Neuronal stem cell (in vitro differentiated cells): ENCODE results near the gene BOC.
A peak's percentile ranks its signal among the peaks of the same experiment; 100 is the strongest.

Experiments
- DNase-seq: peaks from one replicate; pipeline ENCODE4 v3.0.0-alpha.2; 2013; ENCODE audit warnings: low spot score
- H2AFZ ChIP-seq: one replicate; pipeline ENCODE4 v1.6.1; 2013; ENCODE audit warnings: mild to moderate bottlenecking, low read length, inconsistent platforms
- H2AK5ac ChIP-seq: 2 replicates; pipeline ENCODE4 v1.6.1; 2013; ENCODE audit warnings: low read depth, mild to moderate bottlenecking, inconsistent platforms, low read length, moderate library complexity, mixed read lengths
- H2BK120ac ChIP-seq: 2 replicates; pipeline ENCODE4 v1.6.1; 2013; ENCODE audit warnings: low read depth, mild to moderate bottlenecking, inconsistent platforms, low read length, moderate library complexity, mixed read lengths
- H2BK12ac ChIP-seq: one replicate; pipeline ENCODE4 v1.6.1; 2013; ENCODE audit warnings: low read length, inconsistent platforms
- H2BK15ac ChIP-seq: 2 replicates; pipeline ENCODE4 v1.6.1; 2013; ENCODE audit warnings: mild to moderate bottlenecking, low read length, inconsistent platforms, mixed read lengths
- H2BK5ac ChIP-seq: one replicate; pipeline ENCODE4 v1.6.1; 2013; ENCODE audit warnings: inconsistent platforms, mild to moderate bottlenecking, low read length, moderate library complexity
- H3K14ac ChIP-seq: one replicate; pipeline ENCODE4 v1.6.1; 2013; ENCODE audit warnings: low read length, inconsistent platforms
- H3K18ac ChIP-seq: 2 replicates; pipeline ENCODE4 v1.6.1; 2013; ENCODE audit warnings: low read length, inconsistent platforms
- H3K23ac ChIP-seq: 2 replicates; pipeline ENCODE4 v1.6.1; 2013; ENCODE audit warnings: low read depth, mild to moderate bottlenecking, mixed read lengths, low read length, inconsistent platforms; ENCODE audit not compliant: poor library complexity
- H3K27ac ChIP-seq: replicated peaks from 3 replicates; pipeline ENCODE4 v1.5.1; 2013; ENCODE audit warnings: low read length, inconsistent platforms
- H3K27me3 ChIP-seq, 3 experiments: 2 replicates each; pipeline ENCODE4 v1.6.1; 2013; ENCODE audit warnings: low read length in 3 of 3, mild to moderate bottlenecking in 2 of 3, inconsistent platforms in 1 of 3, low read depth in 1 of 3, mixed read lengths in 1 of 3, moderate library complexity in 1 of 3; ENCODE audit not compliant: control insufficient read depth in 3 of 3, insufficient read depth in 3 of 3
- H3K36me3 ChIP-seq, 2 donors: replicated peaks in 1 of 2; 2 replicates each; pipeline ENCODE4 v1.6.1; 2013; ENCODE audit warnings: low read length in 2 of 2; ENCODE audit not compliant: control insufficient read depth in 2 of 2, insufficient read depth in 2 of 2
- H3K4ac ChIP-seq: 2 replicates; pipeline ENCODE4 v1.6.1; 2013; ENCODE audit warnings: inconsistent platforms, mild to moderate bottlenecking, low read length, moderate library complexity
- H3K4me1 ChIP-seq, 2 donors: 1 replicate in 1 of 2; 2 replicates in 1 of 2; pipeline ENCODE4 v1.6.1; 2013; ENCODE audit warnings: low read length in 2 of 2, low read depth in 1 of 2; ENCODE audit not compliant: control insufficient read depth in 2 of 2, insufficient read depth in 1 of 2
- H3K4me2 ChIP-seq: one replicate; pipeline ENCODE4 v1.6.1; 2013; ENCODE audit warnings: mild to moderate bottlenecking, low read length, inconsistent platforms; ENCODE audit not compliant: insufficient read depth, poor library complexity, severe bottlenecking
- H3K4me3 ChIP-seq, 2 donors: 2 replicates each; pipeline ENCODE4 v1.5.1; 2013; ENCODE audit warnings: low read length in 2 of 2, mild to moderate bottlenecking in 2 of 2, inconsistent platforms in 1 of 2, moderate library complexity in 1 of 2
- H3K79me1 ChIP-seq: one replicate; pipeline ENCODE4 v1.6.1; 2013; ENCODE audit warnings: low read depth, mild to moderate bottlenecking, inconsistent platforms, low read length, moderate library complexity
- H3K9ac ChIP-seq: one replicate; pipeline ENCODE4 v1.6.1; 2013; ENCODE audit warnings: mild to moderate bottlenecking, low read depth, low read length, inconsistent platforms; ENCODE audit not compliant: poor library complexity
- H3K9me3 ChIP-seq, 2 donors: replicated peaks in 1 of 2; 2 replicates each; pipeline versions ENCODE3 to v1.6.1; 2013; ENCODE audit warnings: low read length in 2 of 2, mild to moderate bottlenecking in 2 of 2, inconsistent platforms in 1 of 2, low read depth in 1 of 2, mixed read lengths in 1 of 2, moderate library complexity in 1 of 2; ENCODE audit not compliant: control insufficient read depth in 2 of 2, insufficient read depth in 1 of 2
- H4K8ac ChIP-seq: one replicate; pipeline ENCODE4 v1.6.1; 2013; ENCODE audit warnings: low read depth, mild to moderate bottlenecking, inconsistent platforms, low read length, moderate library complexity
- H4K91ac ChIP-seq: one replicate; pipeline ENCODE4 v1.6.1; 2013; ENCODE audit warnings: low read length, low read depth, mild to moderate bottlenecking, inconsistent platforms; ENCODE audit not compliant: poor library complexity
- WGBS, 2 donors: extraction: QIAGEN DNeasy Blood & Tissue Kit; methylation state at CpG; one replicate each; pipeline ENCODE4 v1.1.7; 2013; ENCODE audit warnings: missing lambda C conversion rate in 2 of 2, mixed read lengths in 1 of 2; ENCODE audit not compliant: insufficient read length in 2 of 2, insufficient replicate concordance in 1 of 2; ENCODE audit errors: extremely low coverage in 2 of 2; 5-methylcytosine and 5-hydroxymethylcytosine counted together

BOC gene

DNA sequence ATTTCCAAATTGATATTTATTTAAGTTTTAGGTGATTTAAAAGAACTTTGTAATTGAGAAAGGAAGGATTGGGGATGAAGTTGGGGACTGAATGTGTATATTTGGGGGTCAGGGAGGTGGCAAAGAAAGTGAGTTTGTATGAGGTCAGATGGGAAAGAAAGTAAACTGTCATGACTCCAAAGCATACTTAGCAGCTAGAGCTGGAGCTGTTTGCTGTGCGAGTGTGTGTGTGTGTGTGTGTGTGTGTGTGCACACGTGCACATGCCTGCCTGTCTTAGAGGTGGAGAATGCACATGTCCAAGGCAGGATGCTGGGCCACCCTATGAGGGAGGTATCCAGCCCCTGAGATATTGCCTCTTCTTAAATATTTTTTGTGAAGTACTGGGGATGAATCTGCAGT is 21.0 kb downstream of the BOC start:
- Histone ChIP-seq H3K9me3 (no peaks in the 10 kb centered on the region), H3K18ac (no peak overlapping the region), H3K9ac (no peak overlapping the region), H2AK5ac (no peak overlapping the region), H3K4me1 (peaks cover 16 to 41% of the 10 kb centered on the region in 2 donors), H2BK12ac (no peak overlapping the region), H4K8ac (peak overlapping the region; percentile 97), H3K23ac (no peak overlapping the region), H3K4ac (no peak overlapping the region), H2BK5ac (no peak overlapping the region), H3K79me1 (peaks cover 8% of the 10 kb centered on the region), H4K91ac (no peak overlapping the region), H3K14ac (no peak overlapping the region), H3K36me3 (peaks cover 5 to 94% of the 10 kb centered on the region in 2 donors), H2BK120ac (no peak overlapping the region), H2BK15ac (no peak overlapping the region), H2AFZ (no peak overlapping the region), H3K27me3 (no peaks in the 10 kb centered on the region), H3K4me3 (no peak overlapping the region), H3K27ac (no peak overlapping the region), H3K4me2 (no peak overlapping the region)
- no peak for DNase-seq
- WGBS, 2 donors, result no CpG with 5 or more reads among the region's 2 CpGs

DNA sequence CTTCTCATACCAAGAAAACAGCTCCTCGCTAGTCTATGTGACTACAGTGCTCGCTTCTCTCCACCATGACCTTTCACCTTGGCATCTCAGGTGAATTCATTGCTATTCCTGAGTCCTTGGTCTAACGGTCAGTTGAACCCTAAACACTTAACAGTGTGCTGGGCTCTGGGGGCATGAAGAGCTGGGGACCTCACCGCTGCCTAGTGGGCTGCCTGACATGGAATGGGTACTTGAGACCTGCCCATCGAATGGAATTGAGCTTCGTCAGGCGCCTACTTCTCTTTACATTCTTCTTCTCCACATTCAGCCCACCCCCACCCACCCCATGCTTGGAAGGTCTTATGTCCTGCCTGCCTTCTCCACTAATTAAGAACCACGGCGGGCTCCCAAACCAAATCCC is 22.1 kb downstream of the BOC start:
- Histone ChIP-seq H4K91ac (no peak overlapping the region), H3K9ac (no peak overlapping the region), H2BK120ac (no peak overlapping the region), H3K4ac (no peak overlapping the region), H2BK15ac (no peak overlapping the region), H2AFZ (no peak overlapping the region), H3K4me2 (no peak overlapping the region), H3K27ac (no peak overlapping the region), H3K4me1 (peaks cover 14 to 37% of the 10 kb centered on the region in 2 donors), H4K8ac (no peak overlapping the region), H3K79me1 (peaks cover 6% of the 10 kb centered on the region), H3K36me3 (peaks cover 5 to 94% of the 10 kb centered on the region in 2 donors), H2AK5ac (no peak overlapping the region), H3K14ac (no peak overlapping the region), H3K23ac (no peak overlapping the region), H3K27me3 (no peaks in the 10 kb centered on the region), H3K9me3 (no peaks in the 10 kb centered on the region), H3K4me3 (no peak overlapping the region), H2BK12ac (no peak overlapping the region), H3K18ac (no peak overlapping the region), H2BK5ac (no peak overlapping the region)
- no peak for DNase-seq
- no CpG with 5 or more reads among the region's 9 CpGs for WGBS, 2 donors

DNA sequence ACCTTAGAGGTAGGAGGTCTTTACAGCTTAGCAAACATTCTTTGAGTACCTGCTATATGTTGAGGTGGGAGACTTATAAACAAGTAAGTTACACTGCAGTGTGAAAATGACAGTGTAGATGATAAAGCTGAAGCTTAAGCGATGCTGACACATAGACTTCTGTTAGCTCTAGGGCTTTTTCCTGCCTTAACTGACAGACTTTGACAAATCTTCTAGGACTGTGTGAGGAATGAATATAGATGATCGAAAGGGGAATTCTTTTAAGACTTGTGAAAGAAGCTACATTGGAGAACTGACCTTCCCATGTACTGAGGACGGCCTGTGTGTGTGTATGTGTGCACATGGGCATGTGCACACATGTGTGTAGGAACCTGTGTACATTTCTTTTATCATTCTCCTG is 22.7 kb downstream of the BOC start:
- no peak overlapping the region for H3K14ac ChIP-seq
- H3K4me1 ChIP-seq, result peaks cover 9 to 32% of the 10 kb centered on the region in 2 donors
- H3K4ac ChIP-seq, result no peak overlapping the region
- H2AFZ ChIP-seq, result no peak overlapping the region
- no peak overlapping the region for H3K27ac ChIP-seq
- no peaks in the 10 kb centered on the region for H3K27me3 ChIP-seq
- no peak overlapping the region for H2BK12ac ChIP-seq
- H4K8ac ChIP-seq, result no peak overlapping the region
- no peak overlapping the region for H3K4me2 ChIP-seq
- no CpG with 5 or more reads among the region's 3 CpGs for WGBS, 2 donors
- H3K9me3 ChIP-seq, result no peaks in the 10 kb centered on the region
- no peak overlapping the region for H3K23ac ChIP-seq
- no peak overlapping the region for H2BK5ac ChIP-seq
- H2BK120ac ChIP-seq, result no peak overlapping the region
- H3K4me3 ChIP-seq, result no peak overlapping the region
- H2BK15ac ChIP-seq, result no peak overlapping the region
- H3K36me3 ChIP-seq, result peaks cover 5 to 93% of the 10 kb centered on the region in 2 donors
- DNase-seq, result no peak
- no peak overlapping the region for H4K91ac ChIP-seq
- H3K9ac ChIP-seq, result no peak overlapping the region
- no peak overlapping the region for H2AK5ac ChIP-seq
- H3K18ac ChIP-seq, result no peak overlapping the region
- H3K79me1 ChIP-seq, result peaks cover 6% of the 10 kb centered on the region

DNA sequence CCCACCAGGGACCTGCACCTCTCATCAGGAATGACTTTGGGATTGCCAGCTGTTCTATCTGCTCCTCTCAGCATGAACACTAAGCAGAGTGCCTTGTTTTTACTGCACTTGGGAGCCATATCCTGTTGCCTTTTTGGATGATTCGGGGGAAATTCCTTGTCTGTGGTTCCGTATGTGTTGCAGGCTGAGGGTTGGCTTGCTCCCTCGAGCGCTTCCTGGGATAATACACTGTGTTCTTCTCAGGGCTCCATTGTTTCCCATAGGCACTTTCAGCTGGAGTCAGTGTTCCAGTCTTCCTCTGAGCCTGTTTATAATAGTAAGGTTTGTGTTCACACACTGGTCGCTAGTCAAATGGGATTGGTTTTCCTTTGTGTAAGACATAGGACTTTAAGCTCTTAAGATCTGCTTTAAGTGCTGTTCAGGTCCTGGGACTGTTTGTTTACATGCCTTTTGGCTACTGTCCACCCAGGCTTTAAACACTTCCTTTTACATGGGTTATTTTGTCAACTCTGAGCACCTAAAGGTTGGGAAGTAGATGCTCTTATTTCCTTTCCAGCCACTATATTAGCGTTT is 23.4 kb downstream of the BOC start:
- H4K8ac ChIP-seq, result no peak overlapping the region
- H3K14ac ChIP-seq, result no peak overlapping the region
- H3K36me3 ChIP-seq, result peaks cover 7 to 85% of the 10 kb centered on the region in 2 donors
- no peaks in the 10 kb centered on the region for H3K27me3 ChIP-seq
- H2BK120ac ChIP-seq, result no peak overlapping the region
- H3K23ac ChIP-seq, result no peak overlapping the region
- peaks cover 4% of the 10 kb centered on the region for H3K79me1 ChIP-seq
- no peak for DNase-seq
- peaks cover 14 to 29% of the 10 kb centered on the region in 2 donors for H3K4me1 ChIP-seq
- peak overlapping the region; percentile 32 for H3K27ac ChIP-seq
- no peak overlapping the region for H2AFZ ChIP-seq
- no peak overlapping the region for H2BK15ac ChIP-seq
- H2AK5ac ChIP-seq, result no peak overlapping the region
- no peak overlapping the region for H2BK5ac ChIP-seq
- no peak overlapping the region for H3K4ac ChIP-seq
- H3K9me3 ChIP-seq, result no peaks in the 10 kb centered on the region
- no peak overlapping the region for H3K4me2 ChIP-seq
- no CpG with 5 or more reads among the region's 6 CpGs for WGBS, 2 donors
- H3K9ac ChIP-seq, result no peak overlapping the region
- peak overlapping the region; percentile 12 for H3K18ac ChIP-seq
- H3K4me3 ChIP-seq, result no peak overlapping the region
- no peak overlapping the region for H4K91ac ChIP-seq
- H2BK12ac ChIP-seq, result no peak overlapping the region
